Stimulated activated CD4-positive, alpha-beta T cell treated with anti-CD3 and anti-CD28 coated beads, TNF-alpha, amount 100 ng/mL, for 24 hours (primary cell): ENCODE results near the gene BRD1.

Source experiments
- DNase-seq, 3 experiments: peaks; one replicate each; pipeline ENCODE4 v3.0.0-alpha.2; 2020; ENCODE audit warnings: low read depth in 3 of 3

Gene BRD1

GRCh38 chr22:49753276-49753890 is 74.3 kb downstream of the BRD1 start:
- no peak for DNase-seq

GRCh38 chr22:49752598-49753091 is 75.0 kb downstream of the BRD1 start:
- DNase-seq = no peak

GRCh38 chr22:49751966-49752597 is 75.6 kb downstream of the BRD1 start:
- DNase-seq = no peak

- no peak for DNase-seq
These were observed 76.2 kb downstream of the BRD1 start for GRCh38 chr22:49751318-49751965.

GRCh38 chr22:49749885-49750510 is 77.7 kb downstream of the BRD1 start:
- DNase-seq = no peak

- DNase-seq = no peak
These were observed 78.4 kb downstream of the BRD1 start for GRCh38 chr22:49749227-49749626.

- DNase-seq = no peak
These were observed 79.2 kb downstream of the BRD1 start for GRCh38 chr22:49748514-49748913.

- DNase-seq = no peak
These were observed 80.0 kb downstream of the BRD1 start for GRCh38 chr22:49747716-49748115.

- no peak for DNase-seq
These were observed 80.5 kb downstream of the BRD1 start for GRCh38 chr22:49747130-49747529.

- DNase-seq = no peak
These were observed 81.6 kb downstream of the BRD1 start for GRCh38 chr22:49746065-49746464.

GRCh38 chr22:49740242-49740641 is 87.4 kb downstream of the BRD1 start:
- DNase-seq = no peak

GRCh38 chr22:49739138-49739537 is 88.5 kb downstream of the BRD1 start:
- DNase-seq = no peak

- DNase-seq = no peak
These were observed 89.1 kb downstream of the BRD1 start for GRCh38 chr22:49738566-49738965.

GRCh38 chr22:49738006-49738405 is 89.7 kb downstream of the BRD1 start:
- DNase-seq = no peak

- DNase-seq = no peak
These were observed 90.5 kb downstream of the BRD1 start for GRCh38 chr22:49737101-49737551.

GRCh38 chr22:49736538-49736937 is 91.1 kb downstream of the BRD1 start:
- DNase-seq = no peak

GRCh38 chr22:49735901-49736421 is 91.7 kb downstream of the BRD1 start:
- DNase-seq = no peak

GRCh38 chr22:49735411-49735900 is 92.2 kb downstream of the BRD1 start:
- no peak for DNase-seq

- DNase-seq = no peak
These were observed 92.8 kb downstream of the BRD1 start for GRCh38 chr22:49734882-49735281.

- no peak for DNase-seq
These were observed 93.3 kb downstream of the BRD1 start for GRCh38 chr22:49734390-49734789.

GRCh38 chr22:49733631-49734030 is 94.0 kb downstream of the BRD1 start:
- no peak for DNase-seq

GRCh38 chr22:49730656-49731055 is 97.0 kb downstream of the BRD1 start:
- no peak for DNase-seq
